Activated CD8-positive, alpha-beta memory T cell treated with anti-CD3 and anti-CD28 coated beads, Interleukin-2, amount 50 U/mL, for 1 hour (primary cell): ENCODE measurements around the gene EPS15.
"Not testable (repeated sequence)": the region's sequence is repeated elsewhere in the genome, so short reads cannot be mapped to it uniquely, and the experiment has no call there.

Experiments
- DNase-seq: peaks from one replicate; pipeline ENCODE4 v3.0.0-alpha.2; 2020; ENCODE audit errors: extremely low read depth

Gene EPS15

GRCh38 chr1:51542158-51542953, 23.3 kb upstream of the EPS15 start:
- DNase-seq: no peak

GRCh38 chr1:51541313-51542050, 22.4 kb upstream of the EPS15 start:
- DNase-seq: no peak

- DNase-seq: no peak
Observed at GRCh38 chr1:51537568-51537967, 18.5 kb upstream of the EPS15 start.

- no peak for DNase-seq
Observed at GRCh38 chr1:51535006-51535592, 16.0 kb upstream of the EPS15 start.

- no peak for DNase-seq
Observed at GRCh38 chr1:51534447-51534846, 15.4 kb upstream of the EPS15 start.

- DNase-seq: no peak
Observed at GRCh38 chr1:51532853-51533252, 13.8 kb upstream of the EPS15 start.

GRCh38 chr1:51530447-51530846, 11.4 kb upstream of the EPS15 start:
- DNase-seq: not testable (repeated sequence)

GRCh38 chr1:51527144-51527543, 8.1 kb upstream of the EPS15 start:
- DNase-seq: no peak

- no peak for DNase-seq
Observed at GRCh38 chr1:51526248-51526647, 7.2 kb upstream of the EPS15 start.

- no peak for DNase-seq
Observed at GRCh38 chr1:51525295-51525694, 6.2 kb upstream of the EPS15 start.

- DNase-seq: no peak
Observed at GRCh38 chr1:51524817-51525216, 5.8 kb upstream of the EPS15 start.

- DNase-seq: no peak
Observed at GRCh38 chr1:51523931-51524330, 4.9 kb upstream of the EPS15 start.

- no peak for DNase-seq
Observed at GRCh38 chr1:51520700-51521248, 1.7 kb upstream of the EPS15 start.

GRCh38 chr1:51519865-51520699, 1.0 kb upstream of the EPS15 start:
- no peak for DNase-seq

GRCh38 chr1:51518586-51519047, 449 bp downstream of the EPS15 start:
- DNase-seq: no peak

GRCh38 chr1:51518033-51518585, 957 bp downstream of the EPS15 start:
- DNase-seq: no peak

GRCh38 chr1:51517361-51518032, 1.6 kb downstream of the EPS15 start:
- DNase-seq: no peak

GRCh38 chr1:51516649-51517158, 2.4 kb downstream of the EPS15 start:
- no peak for DNase-seq

- DNase-seq: no peak
Observed at GRCh38 chr1:51515982-51516648, 3.0 kb downstream of the EPS15 start.
